ENCODE results near the gene ZFYVE1.

Gene ZFYVE1

GRCh38 chr14:72970824-72971434 is 56.0 kb downstream of the ZFYVE1 start:
- Histone ChIP-seq H3K27me3 (no peaks in the 10 kb centered on the region), H3K27ac (no peak overlapping the region), H3K4me1 (ENCODE audit: control insufficient read depth in 1 of 2, insufficient read depth in 1 of 2, low read depth in 1 of 2, low read length in 1 of 2) (no peaks in the 10 kb centered on the region), H3K36me3 (peaks cover 95% of the 10 kb centered on the region), H3K4me3 (ENCODE audit: low read depth in 1 of 2, low read length in 1 of 2) (no peak overlapping the region), H3K9me3 (no peaks in the 10 kb centered on the region)
- TF ChIP-seq, protein P1, sequence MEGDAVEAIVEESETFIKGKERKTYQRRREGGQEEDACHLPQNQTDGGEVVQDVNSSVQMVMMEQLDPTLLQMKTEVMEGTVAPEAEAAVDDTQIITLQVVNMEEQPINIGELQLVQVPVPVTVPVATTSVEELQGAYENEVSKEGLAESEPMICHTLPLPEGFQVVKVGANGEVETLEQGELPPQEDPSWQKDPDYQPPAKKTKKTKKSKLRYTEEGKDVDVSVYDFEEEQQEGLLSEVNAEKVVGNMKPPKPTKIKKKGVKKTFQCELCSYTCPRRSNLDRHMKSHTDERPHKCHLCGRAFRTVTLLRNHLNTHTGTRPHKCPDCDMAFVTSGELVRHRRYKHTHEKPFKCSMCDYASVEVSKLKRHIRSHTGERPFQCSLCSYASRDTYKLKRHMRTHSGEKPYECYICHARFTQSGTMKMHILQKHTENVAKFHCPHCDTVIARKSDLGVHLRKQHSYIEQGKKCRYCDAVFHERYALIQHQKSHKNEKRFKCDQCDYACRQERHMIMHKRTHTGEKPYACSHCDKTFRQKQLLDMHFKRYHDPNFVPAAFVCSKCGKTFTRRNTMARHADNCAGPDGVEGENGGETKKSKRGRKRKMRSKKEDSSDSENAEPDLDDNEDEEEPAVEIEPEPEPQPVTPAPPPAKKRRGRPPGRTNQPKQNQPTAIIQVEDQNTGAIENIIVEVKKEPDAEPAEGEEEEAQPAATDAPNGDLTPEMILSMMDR (IDR thresholded peaks at IDR 0.05), result no peak

DNA sequence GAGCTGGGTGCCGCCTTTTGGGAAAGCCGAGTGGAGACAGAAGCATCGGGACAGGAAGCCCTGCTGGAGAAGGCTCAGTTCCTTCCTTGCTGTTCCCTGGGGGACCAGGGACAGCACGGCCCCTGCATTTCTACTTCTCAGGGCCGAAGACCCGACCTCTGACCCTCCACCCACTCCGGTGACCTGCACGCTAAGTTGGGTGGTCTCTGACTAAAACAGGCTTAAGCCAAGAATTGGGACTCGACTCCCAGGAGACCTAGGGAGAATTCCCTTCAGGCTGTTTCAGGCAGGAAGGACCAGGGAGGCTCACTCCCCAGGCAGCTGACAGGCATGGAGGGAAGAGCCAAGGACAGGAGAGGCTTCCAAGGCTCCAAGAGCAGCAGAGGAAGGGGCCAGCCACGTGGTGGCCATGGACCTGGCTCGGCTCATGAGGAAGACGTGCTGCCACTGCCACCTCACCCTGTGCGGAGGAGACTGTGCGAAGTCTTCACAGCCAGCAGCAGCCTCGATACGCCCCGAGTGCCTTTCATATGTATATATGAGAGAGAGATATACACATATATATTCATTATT is 56.8 kb downstream of the ZFYVE1 start:
- H3K27me3 ChIP-seq, result no peaks in the 10 kb centered on the region
- H3K36me3 ChIP-seq, result peaks cover 88% of the 10 kb centered on the region
- H3K4me1 ChIP-seq (ENCODE audit: control insufficient read depth in 1 of 2, insufficient read depth in 1 of 2, low read depth in 1 of 2, low read length in 1 of 2), result no peaks in the 10 kb centered on the region
- no peak overlapping the region for H3K4me3 ChIP-seq (ENCODE audit: low read depth in 1 of 2, low read length in 1 of 2)
- no peaks in the 10 kb centered on the region for H3K9me3 ChIP-seq
- H3K27ac ChIP-seq, result no peak overlapping the region
- TF ChIP-seq, protein P1 (IDR thresholded peaks at IDR 0.05), result no peak

- H3K36me3 ChIP-seq, result peaks cover 70% of the 10 kb centered on the region
- H3K27ac ChIP-seq, result no peak overlapping the region
- TF ChIP-seq, protein P1 (IDR thresholded peaks at IDR 0.05), result no peak
- no peaks in the 10 kb centered on the region for H3K4me1 ChIP-seq (ENCODE audit: control insufficient read depth in 1 of 2, insufficient read depth in 1 of 2, low read depth in 1 of 2, low read length in 1 of 2)
- H3K4me3 ChIP-seq (ENCODE audit: low read depth in 1 of 2, low read length in 1 of 2), result no peak overlapping the region
- H3K27me3 ChIP-seq, result no peaks in the 10 kb centered on the region
- H3K9me3 ChIP-seq, result no peaks in the 10 kb centered on the region
Observed at GRCh38 chr14:72968316-72968715, 58.6 kb downstream of the ZFYVE1 start.

- Histone ChIP-seq H3K9me3 (no peaks in the 10 kb centered on the region), H3K27ac (no peak overlapping the region), H3K27me3 (no peaks in the 10 kb centered on the region), H3K4me1 (ENCODE audit: control insufficient read depth in 1 of 2, insufficient read depth in 1 of 2, low read depth in 1 of 2, low read length in 1 of 2) (no peaks in the 10 kb centered on the region), H3K36me3 (peaks cover 47% of the 10 kb centered on the region), H3K4me3 (ENCODE audit: low read depth in 1 of 2, low read length in 1 of 2) (no peak overlapping the region)
- TF ChIP-seq, protein P1 (IDR thresholded peaks at IDR 0.05), result no peak
Observed at GRCh38 chr14:72966038-72966437, 60.9 kb downstream of the ZFYVE1 start.

GRCh38 chr14:72965249-72965648 is 61.7 kb downstream of the ZFYVE1 start:
- Histone ChIP-seq H3K36me3 (peaks cover 39% of the 10 kb centered on the region), H3K27me3 (no peaks in the 10 kb centered on the region), H3K9me3 (no peaks in the 10 kb centered on the region), H3K4me3 (ENCODE audit: low read depth in 1 of 2, low read length in 1 of 2) (no peak overlapping the region), H3K27ac (no peak overlapping the region), H3K4me1 (ENCODE audit: control insufficient read depth in 1 of 2, insufficient read depth in 1 of 2, low read depth in 1 of 2, low read length in 1 of 2) (no peaks in the 10 kb centered on the region)
- TF ChIP-seq, protein P1 (IDR thresholded peaks at IDR 0.05), result no peak

Measured in neutrophil (primary cell).